Measurements from ENCODE around the gene CIAPIN1.

CIAPIN1 gene

GRCh38 chr16:57381791-57382534 lies 65.2 kb downstream of the CIAPIN1 start:
- TF ChIP-seq CTCF (IDR thresholded peaks at IDR 0.05; ENCODE audit: insufficient read depth, missing control alignments), result no peak
- DNase-seq (ENCODE audit: insufficient read length, low spot score) (no peak), FAIRE-seq (no peak)

- DNase-seq (ENCODE audit: insufficient read length, low spot score), result no peak
- TF ChIP-seq CTCF (IDR thresholded peaks at IDR 0.05; ENCODE audit: insufficient read depth, missing control alignments), result no peak
- no peak for FAIRE-seq
These were observed 66.3 kb downstream of the CIAPIN1 start for GRCh38 chr16:57380671-57381462.

- no peak for TF ChIP-seq CTCF (IDR thresholded peaks at IDR 0.05; ENCODE audit: insufficient read depth, missing control alignments)
- FAIRE-seq (no peak), DNase-seq (ENCODE audit: insufficient read length, low spot score) (no peak)
These were observed 67.6 kb downstream of the CIAPIN1 start for GRCh38 chr16:57379579-57379978.
